Subcutaneous abdominal adipose tissue (tissue), 5 donors: ENCODE measurements around the gene EYS.

ENCODE experiments used
- H3K27ac ChIP-seq: one replicate; pipeline ENCODE4 v1.7.0; 2013; ENCODE audit warnings: low read depth, mild to moderate bottlenecking, inconsistent platforms, low read length, moderate library complexity
- H3K27me3 ChIP-seq, 5 donors: one replicate each; pipeline ENCODE4 v1.7.0; 2013; ENCODE audit warnings: low read length in 5 of 5, inconsistent platforms in 1 of 5; ENCODE audit not compliant: control insufficient read depth in 5 of 5, insufficient read depth in 4 of 5
- H3K36me3 ChIP-seq, 5 donors: one replicate each; pipeline ENCODE4 v1.7.0; 2013; ENCODE audit warnings: low read length in 5 of 5; ENCODE audit not compliant: control insufficient read depth in 5 of 5, insufficient read depth in 5 of 5
- H3K4me1 ChIP-seq, 5 donors: one replicate each; pipeline ENCODE4 v1.7.0; 2013; ENCODE audit warnings: low read length in 5 of 5, mild to moderate bottlenecking in 3 of 5, moderate library complexity in 1 of 5; ENCODE audit not compliant: control insufficient read depth in 5 of 5, insufficient read depth in 5 of 5
- H3K4me3 ChIP-seq, 5 donors: one replicate each; pipeline ENCODE4 v1.7.0; 2013; ENCODE audit warnings: low read length in 5 of 5, low read depth in 1 of 5
- H3K9ac ChIP-seq, 5 donors: one replicate each; pipeline ENCODE4 v1.7.0; 2013; ENCODE audit warnings: low read length in 5 of 5, mild to moderate bottlenecking in 4 of 5, moderate library complexity in 3 of 5
- H3K9me3 ChIP-seq, 5 donors: one replicate each; pipeline ENCODE4 v1.7.0; 2013; ENCODE audit warnings: low read length in 5 of 5; ENCODE audit not compliant: control insufficient read depth in 5 of 5
- donor health status: healthy.
- donor health status: healthy.
- donor health status: healthy.
- donor health status: healthy.
- donor health status: healthy.

EYS gene

GRCh38 chr6:64294034-64294433, 1413.0 kb downstream of the EYS start:
- H3K9me3 ChIP-seq: peaks cover 0 to 3% (median 2%) of the 10 kb centered on the region in 5 donors
- H3K4me3 ChIP-seq: no peak overlapping the region
- no peaks in the 10 kb centered on the region for H3K36me3 ChIP-seq
- H3K9ac ChIP-seq: no peak overlapping the region
- no peaks in the 10 kb centered on the region for H3K4me1 ChIP-seq
- H3K27ac ChIP-seq: no peak overlapping the region
- H3K27me3 ChIP-seq: no peaks in the 10 kb centered on the region

GRCh38 chr6:64293298-64293697, 1413.7 kb downstream of the EYS start:
- Histone ChIP-seq H3K4me3 (no peak overlapping the region), H3K9me3 (peaks cover 0 to 3% (median 0%) of the 10 kb centered on the region in 5 donors), H3K27me3 (no peaks in the 10 kb centered on the region), H3K9ac (no peak overlapping the region), H3K4me1 (no peaks in the 10 kb centered on the region), H3K27ac (no peak overlapping the region), H3K36me3 (no peaks in the 10 kb centered on the region)

- Histone ChIP-seq H3K4me3 (no peak overlapping the region), H3K9me3 (no peaks in the 10 kb centered on the region), H3K36me3 (no peaks in the 10 kb centered on the region), H3K27ac (no peak overlapping the region), H3K27me3 (no peaks in the 10 kb centered on the region), H3K4me1 (no peaks in the 10 kb centered on the region), H3K9ac (no peak overlapping the region)
These were observed 1416.2 kb downstream of the EYS start for GRCh38 chr6:64290867-64291266.

GRCh38 chr6:64289931-64290330, 1417.1 kb downstream of the EYS start:
- H3K9ac ChIP-seq: no peak overlapping the region
- no peak overlapping the region for H3K27ac ChIP-seq
- H3K9me3 ChIP-seq: no peaks in the 10 kb centered on the region
- H3K27me3 ChIP-seq: no peaks in the 10 kb centered on the region
- H3K4me1 ChIP-seq: no peaks in the 10 kb centered on the region
- H3K4me3 ChIP-seq: no peak overlapping the region
- H3K36me3 ChIP-seq: no peaks in the 10 kb centered on the region

GRCh38 chr6:64288351-64288750, 1418.7 kb downstream of the EYS start:
- Histone ChIP-seq H3K9me3 (no peaks in the 10 kb centered on the region), H3K4me3 (no peak overlapping the region), H3K9ac (no peak overlapping the region), H3K4me1 (no peaks in the 10 kb centered on the region), H3K27ac (no peak overlapping the region), H3K27me3 (no peaks in the 10 kb centered on the region), H3K36me3 (no peaks in the 10 kb centered on the region)

- Histone ChIP-seq H3K27ac (no peak overlapping the region), H3K4me1 (peaks cover 0 to 15% (median 0%) of the 10 kb centered on the region in 5 donors), H3K27me3 (no peaks in the 10 kb centered on the region), H3K9me3 (no peaks in the 10 kb centered on the region), H3K36me3 (no peaks in the 10 kb centered on the region), H3K4me3 (no peak overlapping the region), H3K9ac (no peak overlapping the region)
These were observed 1425.9 kb downstream of the EYS start for GRCh38 chr6:64281167-64281566.

- H3K27ac ChIP-seq: no peak overlapping the region
- no peak overlapping the region for H3K4me3 ChIP-seq
- no peak overlapping the region for H3K9ac ChIP-seq
- H3K4me1 ChIP-seq: peaks cover 0 to 15% (median 0%) of the 10 kb centered on the region in 5 donors
- no peaks in the 10 kb centered on the region for H3K9me3 ChIP-seq
- no peaks in the 10 kb centered on the region for H3K36me3 ChIP-seq
- H3K27me3 ChIP-seq: no peaks in the 10 kb centered on the region
These were observed 1426.5 kb downstream of the EYS start for GRCh38 chr6:64280569-64280968.

GRCh38 chr6:64270083-64270482, 1436.9 kb downstream of the EYS start:
- no peaks in the 10 kb centered on the region for H3K27me3 ChIP-seq
- H3K36me3 ChIP-seq: no peaks in the 10 kb centered on the region
- no peaks in the 10 kb centered on the region for H3K9me3 ChIP-seq
- no peaks in the 10 kb centered on the region for H3K4me1 ChIP-seq
- no peak overlapping the region for H3K9ac ChIP-seq
- no peak overlapping the region for H3K4me3 ChIP-seq
- H3K27ac ChIP-seq: no peak overlapping the region

- Histone ChIP-seq H3K4me3 (no peak overlapping the region), H3K4me1 (no peaks in the 10 kb centered on the region), H3K36me3 (no peaks in the 10 kb centered on the region), H3K9ac (no peak overlapping the region), H3K27ac (no peak overlapping the region), H3K9me3 (no peaks in the 10 kb centered on the region), H3K27me3 (no peaks in the 10 kb centered on the region)
These were observed 1440.6 kb downstream of the EYS start for GRCh38 chr6:64266351-64266821.

GRCh38 chr6:64263778-64264177, 1443.2 kb downstream of the EYS start:
- H3K4me1 ChIP-seq: no peaks in the 10 kb centered on the region
- H3K9ac ChIP-seq: no peak overlapping the region
- H3K9me3 ChIP-seq: no peaks in the 10 kb centered on the region
- H3K27ac ChIP-seq: no peak overlapping the region
- no peak overlapping the region for H3K4me3 ChIP-seq
- H3K36me3 ChIP-seq: no peaks in the 10 kb centered on the region
- H3K27me3 ChIP-seq: no peaks in the 10 kb centered on the region

GRCh38 chr6:64259372-64259771, 1447.7 kb downstream of the EYS start:
- H3K9me3 ChIP-seq: no peaks in the 10 kb centered on the region

More at GRCh38 chr6:64259372-64259771, 1447.7 kb downstream of the EYS start:
- Histone ChIP-seq H3K4me3 (no peak overlapping the region), H3K4me1 (no peaks in the 10 kb centered on the region), H3K27me3 (no peaks in the 10 kb centered on the region), H3K36me3 (no peaks in the 10 kb centered on the region), H3K9ac (no peak overlapping the region), H3K27ac (no peak overlapping the region)
